ENCODE measurements around the gene WWOX. TPM values are rescaled to one million over a fixed set of nuclear protein-coding genes. Genes with fewer than 3 reads are reported as not detected.

The WWOX gene
- total RNA-seq, 1 donor from 2014 or later = 28.2 TPM

DNA sequence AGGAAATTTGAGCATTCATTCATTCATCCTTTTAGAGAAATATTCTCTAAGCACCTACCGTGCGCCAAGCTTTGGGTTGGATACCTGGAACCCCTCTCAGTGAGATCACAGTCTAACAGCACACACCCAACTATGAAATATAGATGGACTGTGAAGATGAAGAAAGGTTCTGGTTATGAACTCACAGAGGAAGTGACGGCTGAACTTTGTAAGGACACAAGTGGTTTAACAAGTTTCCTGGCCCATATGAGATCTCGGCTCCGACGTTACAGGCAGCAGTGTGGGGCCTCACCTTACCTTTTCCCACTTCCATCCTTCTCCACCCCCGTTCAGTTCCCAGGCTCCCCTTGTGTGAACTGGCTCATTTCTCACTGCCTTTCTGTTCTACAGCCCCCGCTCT, 1094.8 kb downstream of the WWOX start:
- no peaks in the 10 kb centered on the region for H3K9me3 Mint-ChIP-seq (ENCODE audit: unreplicated experiment)

DNA sequence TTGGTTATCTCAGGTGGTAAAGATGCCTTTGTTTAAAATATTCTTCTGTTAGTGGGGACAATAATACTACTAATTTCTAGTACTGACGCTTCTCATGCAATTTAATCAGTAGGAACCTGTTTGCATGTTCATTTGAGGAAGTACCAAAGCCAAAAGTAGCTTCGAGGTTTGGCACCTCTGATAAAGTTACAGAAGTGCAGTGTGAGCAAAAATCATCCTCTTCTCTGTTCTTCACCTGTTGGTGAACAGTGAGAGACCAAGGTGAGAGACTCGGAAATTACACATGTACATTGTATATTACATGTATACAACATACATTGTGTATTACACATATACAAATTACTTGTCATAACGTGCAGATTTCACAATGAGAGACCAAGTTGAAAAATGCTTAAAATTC, 1096.5 kb downstream of the WWOX start:
- no peaks in the 10 kb centered on the region for H3K9me3 Mint-ChIP-seq (ENCODE audit: unreplicated experiment)
- TF ChIP-seq, protein P1, sequence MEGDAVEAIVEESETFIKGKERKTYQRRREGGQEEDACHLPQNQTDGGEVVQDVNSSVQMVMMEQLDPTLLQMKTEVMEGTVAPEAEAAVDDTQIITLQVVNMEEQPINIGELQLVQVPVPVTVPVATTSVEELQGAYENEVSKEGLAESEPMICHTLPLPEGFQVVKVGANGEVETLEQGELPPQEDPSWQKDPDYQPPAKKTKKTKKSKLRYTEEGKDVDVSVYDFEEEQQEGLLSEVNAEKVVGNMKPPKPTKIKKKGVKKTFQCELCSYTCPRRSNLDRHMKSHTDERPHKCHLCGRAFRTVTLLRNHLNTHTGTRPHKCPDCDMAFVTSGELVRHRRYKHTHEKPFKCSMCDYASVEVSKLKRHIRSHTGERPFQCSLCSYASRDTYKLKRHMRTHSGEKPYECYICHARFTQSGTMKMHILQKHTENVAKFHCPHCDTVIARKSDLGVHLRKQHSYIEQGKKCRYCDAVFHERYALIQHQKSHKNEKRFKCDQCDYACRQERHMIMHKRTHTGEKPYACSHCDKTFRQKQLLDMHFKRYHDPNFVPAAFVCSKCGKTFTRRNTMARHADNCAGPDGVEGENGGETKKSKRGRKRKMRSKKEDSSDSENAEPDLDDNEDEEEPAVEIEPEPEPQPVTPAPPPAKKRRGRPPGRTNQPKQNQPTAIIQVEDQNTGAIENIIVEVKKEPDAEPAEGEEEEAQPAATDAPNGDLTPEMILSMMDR (IDR thresholded peaks at IDR 0.05) = no peak
- peaks cover 7% of the 10 kb centered on the region for H3K27me3 Mint-ChIP-seq (ENCODE audit: unreplicated experiment)
- DNase-seq (ENCODE audit: extremely low spot score, unreplicated experiment) = no peak
- no peaks in the 10 kb centered on the region for H3K4me1 Mint-ChIP-seq (ENCODE audit: unreplicated experiment)
- no peak overlapping the region for H3K27ac Mint-ChIP-seq (ENCODE audit: unreplicated experiment)
- H3K4me3 Mint-ChIP-seq (ENCODE audit: unreplicated experiment) = no peak overlapping the region
- H3K36me3 Mint-ChIP-seq (ENCODE audit: unreplicated experiment) = no peaks in the 10 kb centered on the region

More for the DNA sequence above, 1094.8 kb downstream of the WWOX start:
- no peaks in the 10 kb centered on the region for H3K4me1 Mint-ChIP-seq (ENCODE audit: unreplicated experiment)
- no peaks in the 10 kb centered on the region for H3K36me3 Mint-ChIP-seq (ENCODE audit: unreplicated experiment)
- no peak overlapping the region for H3K4me3 Mint-ChIP-seq (ENCODE audit: unreplicated experiment)
- no peak overlapping the region for H3K27ac Mint-ChIP-seq (ENCODE audit: unreplicated experiment)
- TF ChIP-seq, protein P1 (IDR thresholded peaks at IDR 0.05) = no peak
- peaks cover 7% of the 10 kb centered on the region for H3K27me3 Mint-ChIP-seq (ENCODE audit: unreplicated experiment)
- no peak for DNase-seq (ENCODE audit: extremely low spot score, unreplicated experiment)

DNA sequence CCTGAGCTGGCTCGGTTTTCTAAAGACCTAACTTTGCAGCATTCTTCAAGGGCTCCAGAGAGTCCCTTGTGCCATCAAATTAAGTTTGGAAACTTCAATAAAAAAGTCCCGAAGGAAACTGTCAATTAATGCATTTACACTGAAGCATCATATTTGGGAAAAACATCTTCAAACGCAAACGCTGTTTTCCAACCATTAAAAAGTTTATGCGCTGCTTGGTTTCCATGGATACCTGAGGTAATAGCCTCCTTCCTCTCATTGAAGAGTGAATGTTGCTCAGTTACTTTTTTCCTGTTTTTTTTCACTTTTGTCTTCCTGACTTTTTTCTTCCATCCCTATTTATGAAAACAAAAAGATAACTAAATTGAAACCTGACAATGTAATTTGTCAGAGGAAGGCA, 1102.0 kb downstream of the WWOX start:
- Mint-ChIP-seq H3K36me3 (ENCODE audit: unreplicated experiment) (no peaks in the 10 kb centered on the region), H3K27ac (ENCODE audit: unreplicated experiment) (no peak overlapping the region), H3K4me3 (ENCODE audit: unreplicated experiment) (no peak overlapping the region), H3K27me3 (ENCODE audit: unreplicated experiment) (peaks cover 3% of the 10 kb centered on the region), H3K9me3 (ENCODE audit: unreplicated experiment) (no peaks in the 10 kb centered on the region), H3K4me1 (ENCODE audit: unreplicated experiment) (no peaks in the 10 kb centered on the region)
- no peak for DNase-seq (ENCODE audit: extremely low spot score, unreplicated experiment)
- TF ChIP-seq, protein P1 (IDR thresholded peaks at IDR 0.05) = no peak

DNA sequence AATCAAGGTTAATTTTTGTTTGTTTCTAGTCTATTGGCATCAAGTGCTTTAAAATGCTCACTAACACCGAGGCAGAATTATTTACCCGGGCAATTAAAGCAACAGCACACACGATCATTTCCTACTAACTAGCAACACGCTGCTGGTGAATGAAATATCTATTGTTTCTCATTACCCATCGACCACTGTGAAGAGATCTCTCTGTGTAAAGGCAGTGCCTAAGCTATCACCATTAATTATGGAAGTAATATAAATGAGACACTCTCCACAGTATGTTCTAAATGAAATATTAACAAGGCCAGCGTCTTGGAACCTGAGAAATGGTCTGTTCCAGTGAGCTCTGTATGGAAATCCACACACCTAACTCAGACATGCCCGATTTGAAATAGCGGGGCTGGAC, 1103.5 kb downstream of the WWOX start:
- no peak for DNase-seq (ENCODE audit: extremely low spot score, unreplicated experiment)
- no peak overlapping the region for H3K4me3 Mint-ChIP-seq (ENCODE audit: unreplicated experiment)
- no peaks in the 10 kb centered on the region for H3K4me1 Mint-ChIP-seq (ENCODE audit: unreplicated experiment)
- no peaks in the 10 kb centered on the region for H3K27me3 Mint-ChIP-seq (ENCODE audit: unreplicated experiment)
- TF ChIP-seq, protein P1 (IDR thresholded peaks at IDR 0.05) = no peak
- H3K9me3 Mint-ChIP-seq (ENCODE audit: unreplicated experiment) = no peaks in the 10 kb centered on the region
- H3K36me3 Mint-ChIP-seq (ENCODE audit: unreplicated experiment) = no peaks in the 10 kb centered on the region
- H3K27ac Mint-ChIP-seq (ENCODE audit: unreplicated experiment) = no peak overlapping the region

DNA sequence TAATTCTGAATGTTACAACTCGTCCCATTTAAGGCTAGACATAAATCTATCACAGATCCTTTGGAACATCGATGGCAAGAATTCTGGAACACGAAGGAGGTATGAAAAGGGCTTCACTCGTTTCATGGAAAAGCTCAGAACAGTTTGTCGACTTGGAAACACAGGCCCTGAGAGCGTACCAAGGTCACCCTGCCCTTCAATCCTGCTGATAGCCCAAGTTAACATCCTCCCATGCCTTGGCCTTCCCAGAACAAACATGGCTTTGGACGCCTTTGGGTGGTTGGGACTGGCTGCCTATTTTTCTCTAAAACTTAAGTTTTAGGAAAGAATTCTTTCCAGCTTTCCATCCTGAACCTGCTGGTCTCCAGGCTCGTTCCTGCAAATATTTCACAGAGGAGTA, 1105.0 kb downstream of the WWOX start:
- Mint-ChIP-seq H3K27ac (ENCODE audit: unreplicated experiment) (no peak overlapping the region), H3K4me1 (ENCODE audit: unreplicated experiment) (no peaks in the 10 kb centered on the region), H3K9me3 (ENCODE audit: unreplicated experiment) (no peaks in the 10 kb centered on the region), H3K4me3 (ENCODE audit: unreplicated experiment) (no peak overlapping the region), H3K27me3 (ENCODE audit: unreplicated experiment) (no peaks in the 10 kb centered on the region), H3K36me3 (ENCODE audit: unreplicated experiment) (no peaks in the 10 kb centered on the region)
- no peak for DNase-seq (ENCODE audit: extremely low spot score, unreplicated experiment)
- TF ChIP-seq, protein P1 (IDR thresholded peaks at IDR 0.05) = no peak
